GM21526 (cell line): ENCODE results near the gene EHF.

ENCODE experiments used
- ATAC-seq: cut with Tn5 transposase; IDR thresholded peaks from one replicate; pipeline ENCODE4 v1.9.1; 2021; ENCODE audit warnings: moderate library complexity; ENCODE audit not compliant: unreplicated experiment, low FRiP score

Gene EHF

GRCh38 chr11:34707462-34707840 lies 86.6 kb downstream of the EHF start:
- no peak for ATAC-seq
